Epidermal melanocyte (primary cell): ENCODE measurements around the gene MAP2K7.
"Not testable (repeated sequence)": the region's sequence is repeated elsewhere in the genome, so short reads cannot be mapped to it uniquely, and the experiment has no call there.

Experiments
- DNase-seq: peaks from one replicate; pipeline ENCODE4 v3.0.0; 2011; ENCODE audit warnings: low spot score; ENCODE audit not compliant: insufficient read length

Gene MAP2K7

GRCh38 chr19:7883105-7883504 is 20.6 kb upstream of the MAP2K7 start:
- DNase-seq: no peak

GRCh38 chr19:7883796-7884570 is 19.7 kb upstream of the MAP2K7 start:
- peak; percentile 47 for DNase-seq

- DNase-seq: no peak
Measured at GRCh38 chr19:7885818-7886217, 17.9 kb upstream of the MAP2K7 start.

- peak; percentile 9 for DNase-seq
Measured at GRCh38 chr19:7887408-7888144, 16.1 kb upstream of the MAP2K7 start.

GRCh38 chr19:7888145-7888825 is 15.4 kb upstream of the MAP2K7 start, which contains the start of gene LRRC8E:
LRRC8E (plus strand) TSS chr19:7888510; CDS start chr19:7895604, 7,094 bp downstream.
- DNase-seq: peak; percentile 77

GRCh38 chr19:7888826-7889217 is 14.9 kb upstream of the MAP2K7 start:
- DNase-seq: no peak

- not testable (repeated sequence) for DNase-seq
Measured at GRCh38 chr19:7893362-7894101, 10.1 kb upstream of the MAP2K7 start.

- peak; percentile 4 for DNase-seq
Measured at GRCh38 chr19:7894612-7895309, 8.9 kb upstream of the MAP2K7 start.

- DNase-seq: peak; percentile 7
Measured at GRCh38 chr19:7895565-7895964, 8.1 kb upstream of the MAP2K7 start.

- DNase-seq: no peak
Measured at GRCh38 chr19:7897292-7897691, 6.4 kb upstream of the MAP2K7 start.

GRCh38 chr19:7898967-7899366 is 4.7 kb upstream of the MAP2K7 start:
- DNase-seq: peak; percentile 7

- no peak for DNase-seq
Measured at GRCh38 chr19:7899751-7900378, 3.8 kb upstream of the MAP2K7 start.

GRCh38 chr19:7900401-7900870 is 3.2 kb upstream of the MAP2K7 start:
- peak; percentile 11 for DNase-seq

- no peak for DNase-seq
Measured at GRCh38 chr19:7900931-7901330, 2.7 kb upstream of the MAP2K7 start.

GRCh38 chr19:7901337-7901736 is 2.3 kb upstream of the MAP2K7 start:
- DNase-seq: peak; percentile 10

- no peak for DNase-seq
Measured at GRCh38 chr19:7902796-7903243, 857 bp upstream of the MAP2K7 start.

GRCh38 chr19:7904074-7905020 is 670 bp downstream of the MAP2K7 start:
- peak; percentile 58 for DNase-seq

GRCh38 chr19:7905268-7905667 is 1.6 kb downstream of the MAP2K7 start:
- no peak for DNase-seq

- DNase-seq: no peak
Measured at GRCh38 chr19:7905859-7906258, 2.2 kb downstream of the MAP2K7 start.
